H9 (cell line): ENCODE measurements around the gene MON1A. TPM values are rescaled to one million over a fixed set of nuclear protein-coding genes. Genes with fewer than 3 reads are reported as not detected.

Experiments
- DNase-seq: peaks from one replicate; pipeline ENCODE4 v3.0.0-alpha.2; 2017
- H2AFZ ChIP-seq: one replicate; pipeline ENCODE4 v1.6.1; 2013; ENCODE audit warnings: mild to moderate bottlenecking, low read length, control low read depth, moderate library complexity
- H2AK5ac ChIP-seq: 2 replicates; pipeline ENCODE4 v1.6.1; 2013; ENCODE audit warnings: low read length, control low read depth, mixed read lengths; ENCODE audit not compliant: insufficient read length
- H2BK120ac ChIP-seq: one replicate; pipeline ENCODE4 v1.6.1; 2013; ENCODE audit warnings: low read depth, mild to moderate bottlenecking, low read length, control low read depth, inconsistent platforms; ENCODE audit not compliant: poor library complexity, severe bottlenecking
- H2BK12ac ChIP-seq: 2 replicates; pipeline ENCODE4 v1.6.1; 2013; ENCODE audit warnings: low read length, control low read depth, mixed read lengths, low read depth; ENCODE audit not compliant: insufficient read length
- H2BK15ac ChIP-seq: 2 replicates; pipeline ENCODE4 v1.6.1; 2013; ENCODE audit warnings: low read depth, low read length, control low read depth
- H2BK20ac ChIP-seq: one replicate; pipeline ENCODE4 v1.6.1; 2013; ENCODE audit warnings: low read depth, mild to moderate bottlenecking, low read length, control low read depth, inconsistent platforms; ENCODE audit not compliant: poor library complexity, severe bottlenecking
- H2BK5ac ChIP-seq: 2 replicates; pipeline ENCODE4 v1.6.1; 2013; ENCODE audit warnings: low read length, control low read depth, mixed read lengths; ENCODE audit not compliant: insufficient read length
- H3K14ac ChIP-seq: 2 replicates; pipeline ENCODE4 v1.6.1; 2013; ENCODE audit warnings: low read length, control low read depth; ENCODE audit not compliant: insufficient read depth
- H3K18ac ChIP-seq: 2 replicates; pipeline ENCODE4 v1.6.1; 2013; ENCODE audit warnings: low read depth, mild to moderate bottlenecking, mixed read lengths, low read length, control low read depth; ENCODE audit not compliant: insufficient read length
- H3K23ac ChIP-seq: 2 replicates; pipeline ENCODE4 v1.6.1; 2013; ENCODE audit warnings: low read length, control low read depth, mixed read lengths, low read depth; ENCODE audit not compliant: insufficient read length
- H3K23me2 ChIP-seq: 2 replicates; pipeline ENCODE4 v1.6.1; 2013; ENCODE audit warnings: low read depth, mild to moderate bottlenecking, mixed read lengths, low read length, control low read depth; ENCODE audit not compliant: insufficient read length, poor library complexity, severe bottlenecking
- H3K27ac ChIP-seq: 2 replicates; pipeline ENCODE4 v1.5.1; 2013; ENCODE audit warnings: low read length, control low read depth, mixed read lengths, low read depth; ENCODE audit not compliant: insufficient read length
- H3K27me3 ChIP-seq: 2 replicates; pipeline ENCODE4 v1.6.1; 2013; ENCODE audit warnings: low read length, control low read depth, inconsistent platforms; ENCODE audit not compliant: insufficient read depth
- H3K4ac ChIP-seq: 2 replicates; pipeline ENCODE4 v1.6.1; 2013; ENCODE audit warnings: low read depth, mild to moderate bottlenecking, control low read depth, inconsistent platforms, low read length, moderate library complexity
- H3K4me1 ChIP-seq: 2 replicates; pipeline ENCODE4 v1.6.1; 2013; ENCODE audit warnings: low read length, control low read depth, inconsistent platforms; ENCODE audit not compliant: insufficient read depth
- H3K4me2 ChIP-seq: 2 replicates; pipeline ENCODE4 v1.6.1; 2013; ENCODE audit warnings: low read length, control low read depth, mixed read lengths; ENCODE audit not compliant: insufficient read length, insufficient read depth
- H3K56ac ChIP-seq: 2 replicates; pipeline ENCODE4 v1.6.1; 2013; ENCODE audit warnings: low read depth, mild to moderate bottlenecking, mixed read lengths, low read length, control low read depth; ENCODE audit not compliant: insufficient read length
- H3K79me1 ChIP-seq: 2 replicates; pipeline ENCODE4 v1.6.1; 2013; ENCODE audit warnings: low read depth, mild to moderate bottlenecking, moderate library complexity, low read length, control low read depth, inconsistent platforms; ENCODE audit not compliant: insufficient read depth, poor library complexity, severe bottlenecking
- H3K79me2 ChIP-seq: 2 replicates; pipeline ENCODE4 v1.6.1; 2013; ENCODE audit warnings: low read length, control low read depth, inconsistent platforms; ENCODE audit not compliant: insufficient read depth
- H3K9ac ChIP-seq: 2 replicates; pipeline ENCODE4 v1.6.1; 2013; ENCODE audit warnings: low read length, control low read depth, mixed read lengths; ENCODE audit not compliant: insufficient read length; ENCODE audit errors: extremely low read depth
- H3K9me3 ChIP-seq: one replicate; pipeline ENCODE4 v1.6.1; 2013; ENCODE audit warnings: low read depth, low read length, inconsistent platforms; ENCODE audit not compliant: control insufficient read depth
- H3T11ph ChIP-seq: one replicate; pipeline ENCODE4 v1.6.1; 2013; ENCODE audit warnings: mild to moderate bottlenecking, low read length, control low read depth, inconsistent platforms
- H4K20me1 ChIP-seq: one replicate; pipeline ENCODE4 v1.6.1; 2013; ENCODE audit not compliant: control insufficient read depth, insufficient read length, insufficient read depth
- H4K5ac ChIP-seq: 2 replicates; pipeline ENCODE4 v1.6.1; 2013; ENCODE audit warnings: low read depth, mild to moderate bottlenecking, mixed read lengths, low read length, control low read depth; ENCODE audit not compliant: insufficient read length
- H4K8ac ChIP-seq: replicated peaks from 2 replicates; pipeline ENCODE4 v1.6.1; 2013; ENCODE audit warnings: low read length, control low read depth, mixed read lengths, low read depth; ENCODE audit not compliant: insufficient read length
- H4K91ac ChIP-seq: 2 replicates; pipeline ENCODE4 v1.6.1; 2013; ENCODE audit warnings: low read depth, mild to moderate bottlenecking, moderate library complexity, mixed read lengths, low read length, control low read depth; ENCODE audit not compliant: insufficient read length
- H3K27ac Mint-ChIP-seq, 3 experiments: 2 replicates in 2 of 3; 3 replicates in 1 of 3; pipeline ENCODE4 v1.8.0; 2020 to 2021; ENCODE audit warnings: mixed read lengths in 3 of 3, mild to moderate bottlenecking in 1 of 3, moderate library complexity in 1 of 3
- H3K27me3 Mint-ChIP-seq: 2 replicates; pipeline ENCODE4 v1.8.0; 2021; ENCODE audit warnings: low read depth, mild to moderate bottlenecking, moderate library complexity, mixed read lengths
- H3K36me3 Mint-ChIP-seq, 3 experiments: 2 replicates in 2 of 3; 3 replicates in 1 of 3; pipeline ENCODE4 v1.8.0; 2020 to 2021; ENCODE audit warnings: low read depth in 3 of 3, mixed read lengths in 3 of 3; ENCODE audit not compliant: insufficient read depth in 1 of 3
- H3K4me1 Mint-ChIP-seq, 2 experiments: 2 replicates each; pipeline ENCODE4 v1.8.0; 2020; ENCODE audit warnings: mixed read lengths in 2 of 2
- H3K4me3 Mint-ChIP-seq, 2 experiments: 2 replicates in 1 of 2; 3 replicates in 1 of 2; pipeline ENCODE4 v1.8.0; 2020 to 2021; ENCODE audit warnings: mild to moderate bottlenecking in 2 of 2, mixed read lengths in 2 of 2, moderate library complexity in 1 of 2
- H3K9me3 Mint-ChIP-seq, 2 experiments: 2 replicates in 1 of 2; 3 replicates in 1 of 2; pipeline ENCODE4 v1.8.0; 2020; ENCODE audit warnings: mild to moderate bottlenecking in 2 of 2, mixed read lengths in 2 of 2, moderate library complexity in 1 of 2
- WGBS: extraction: QIAGEN DNeasy Blood & Tissue Kit; methylation state at CpG from one replicate; pipeline ENCODE4 v1.1.7; 2013; ENCODE audit warnings: missing lambda C conversion rate, low lambda C conversion rate, mixed read lengths; ENCODE audit not compliant: insufficient read length; ENCODE audit errors: extremely low coverage; 5-methylcytosine and 5-hydroxymethylcytosine counted together
- total RNA-seq: library from RNA; stranded (reverse); gene quantifications from 2 replicates; pipeline ENCODE4 v1.2.1, GENCODE V29; 2021
- TF ChIP-seq, protein P1 (sequence below): fragments of 200-600 bp; sonication (generic); conservative IDR thresholded peaks from 3 replicates; pipeline ENCODE4 v1.8.0; 2021; ENCODE audit warnings: antibody characterized with exemption, mild to moderate bottlenecking

Gene MON1A
- total RNA-seq, 1 experiment from 2014 or later = 10.0 TPM

GRCh38 chr3:49942651-49943050 lies 13.0 kb upstream of the MON1A start:
- TF ChIP-seq, protein P1, sequence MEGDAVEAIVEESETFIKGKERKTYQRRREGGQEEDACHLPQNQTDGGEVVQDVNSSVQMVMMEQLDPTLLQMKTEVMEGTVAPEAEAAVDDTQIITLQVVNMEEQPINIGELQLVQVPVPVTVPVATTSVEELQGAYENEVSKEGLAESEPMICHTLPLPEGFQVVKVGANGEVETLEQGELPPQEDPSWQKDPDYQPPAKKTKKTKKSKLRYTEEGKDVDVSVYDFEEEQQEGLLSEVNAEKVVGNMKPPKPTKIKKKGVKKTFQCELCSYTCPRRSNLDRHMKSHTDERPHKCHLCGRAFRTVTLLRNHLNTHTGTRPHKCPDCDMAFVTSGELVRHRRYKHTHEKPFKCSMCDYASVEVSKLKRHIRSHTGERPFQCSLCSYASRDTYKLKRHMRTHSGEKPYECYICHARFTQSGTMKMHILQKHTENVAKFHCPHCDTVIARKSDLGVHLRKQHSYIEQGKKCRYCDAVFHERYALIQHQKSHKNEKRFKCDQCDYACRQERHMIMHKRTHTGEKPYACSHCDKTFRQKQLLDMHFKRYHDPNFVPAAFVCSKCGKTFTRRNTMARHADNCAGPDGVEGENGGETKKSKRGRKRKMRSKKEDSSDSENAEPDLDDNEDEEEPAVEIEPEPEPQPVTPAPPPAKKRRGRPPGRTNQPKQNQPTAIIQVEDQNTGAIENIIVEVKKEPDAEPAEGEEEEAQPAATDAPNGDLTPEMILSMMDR = no peak
- Histone ChIP-seq H2BK20ac (no peak overlapping the region), H2BK5ac (no peak overlapping the region), H3K27me3 (no peaks in the 10 kb centered on the region), H2BK12ac (no peak overlapping the region), H3K56ac (no peak overlapping the region), H4K5ac (no peak overlapping the region), H3K14ac (no peak overlapping the region), H3K23ac (no peak overlapping the region), H3K79me1 (no peaks in the 10 kb centered on the region), H3K4me2 (no peak overlapping the region), H3K9me3 (no peaks in the 10 kb centered on the region), H3K27ac (no peak overlapping the region), H4K8ac (no peak overlapping the region), H2AK5ac (no peak overlapping the region), H4K20me1 (no peaks in the 10 kb centered on the region), H4K91ac (no peak overlapping the region), H3K18ac (no peak overlapping the region), H3K23me2 (peaks cover 3% of the 10 kb centered on the region), H3K4ac (no peak overlapping the region), H3K79me2 (peaks cover 28% of the 10 kb centered on the region; the same call in 1 of the 2 replicates), H3K9ac (no peak overlapping the region), H2AFZ (no peak overlapping the region), H3T11ph (no peak overlapping the region), H2BK120ac (no peak overlapping the region), H2BK15ac (no peak overlapping the region), H3K4me1 (no peaks in the 10 kb centered on the region)
- peaks cover 4 to 9% of the 10 kb centered on the region in 2 experiments for H3K4me1 Mint-ChIP-seq
- no peak overlapping the region for H3K27ac Mint-ChIP-seq
- peaks cover 12 to 23% (median 17%) of the 10 kb centered on the region in 3 experiments; a peak in 6 of 7 replicates for H3K36me3 Mint-ChIP-seq
- H3K27me3 Mint-ChIP-seq = no peaks in the 10 kb centered on the region
- H3K9me3 Mint-ChIP-seq = no peaks in the 10 kb centered on the region; a peak in 1 of 5 replicates
- WGBS = no CpG with 5 or more reads among the region's 2 CpGs
- peak overlapping the region in 1 of 2 experiments; percentile 16; a peak in 1 of 5 replicates for H3K4me3 Mint-ChIP-seq
- DNase-seq = no peak
